KOPT-K1 (cell line): ENCODE data around the gene PON1.

ENCODE experiments used
- H3K27ac ChIP-seq: fragments of 200-600 bp; sonication (generic); 2 replicates; pipeline ENCODE4 v1.5.1; 2016; ENCODE audit warnings: antibody characterized with exemption, mild to moderate bottlenecking, low read depth, low read length; ENCODE audit not compliant: poor library complexity, severe bottlenecking
- H3K36me3 ChIP-seq: fragments of 200-600 bp; sonication (generic); 2 replicates; pipeline ENCODE4 v1.5.1; 2017; ENCODE audit warnings: antibody characterized with exemption, mild to moderate bottlenecking, low read length, moderate library complexity; ENCODE audit not compliant: insufficient read depth
- H3K9me3 ChIP-seq: fragments of 200-600 bp; sonication (generic); 2 replicates; pipeline ENCODE4 v1.5.1; 2017; ENCODE audit warnings: antibody characterized with exemption, low read length, mild to moderate bottlenecking; ENCODE audit not compliant: insufficient read depth, poor library complexity, severe bottlenecking

The PON1 gene

DNA sequence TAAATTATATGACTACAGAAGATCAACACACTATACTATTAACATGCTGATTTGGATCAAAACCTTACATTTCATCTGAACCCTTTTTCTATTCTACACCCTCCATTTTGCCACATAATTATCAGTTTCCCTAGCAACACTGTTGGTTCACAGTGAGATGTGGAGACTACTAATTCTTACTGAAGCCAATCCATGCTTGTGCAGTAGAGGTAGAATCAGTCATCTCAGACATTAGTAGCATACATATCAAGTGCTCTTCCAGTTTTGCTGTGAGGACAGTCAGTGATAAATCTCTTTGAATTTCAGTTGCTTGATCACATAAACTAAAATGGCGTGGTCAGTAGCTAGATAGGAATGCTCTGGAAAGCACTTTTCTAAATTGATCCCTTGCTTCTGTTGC lies 70.3 kb downstream of the PON1 start:
- H3K36me3 ChIP-seq, result no peaks in the 10 kb centered on the region
- H3K9me3 ChIP-seq, result no peaks in the 10 kb centered on the region
- H3K27ac ChIP-seq, result no peak overlapping the region

DNA sequence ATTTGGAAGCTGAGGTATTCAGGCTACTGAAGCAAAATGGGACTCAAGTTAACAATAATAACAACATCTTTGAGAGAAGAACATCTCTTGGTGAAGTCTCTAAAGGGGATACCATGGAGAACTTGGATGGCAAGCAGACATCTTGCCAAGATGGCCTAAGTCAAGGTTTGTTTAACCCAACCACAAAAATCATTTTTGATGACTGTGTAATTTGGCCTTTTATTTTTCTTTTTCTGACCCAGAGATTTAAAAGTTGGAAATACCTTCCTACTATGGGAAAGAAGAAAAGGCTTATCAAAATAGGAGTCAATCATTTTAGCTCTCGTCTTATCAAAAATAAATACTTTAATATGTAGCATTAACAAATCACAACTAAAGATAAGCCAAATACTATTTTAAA lies 72.4 kb downstream of the PON1 start:
- no peaks in the 10 kb centered on the region for H3K9me3 ChIP-seq
- H3K27ac ChIP-seq, result no peak overlapping the region
- no peaks in the 10 kb centered on the region for H3K36me3 ChIP-seq

DNA sequence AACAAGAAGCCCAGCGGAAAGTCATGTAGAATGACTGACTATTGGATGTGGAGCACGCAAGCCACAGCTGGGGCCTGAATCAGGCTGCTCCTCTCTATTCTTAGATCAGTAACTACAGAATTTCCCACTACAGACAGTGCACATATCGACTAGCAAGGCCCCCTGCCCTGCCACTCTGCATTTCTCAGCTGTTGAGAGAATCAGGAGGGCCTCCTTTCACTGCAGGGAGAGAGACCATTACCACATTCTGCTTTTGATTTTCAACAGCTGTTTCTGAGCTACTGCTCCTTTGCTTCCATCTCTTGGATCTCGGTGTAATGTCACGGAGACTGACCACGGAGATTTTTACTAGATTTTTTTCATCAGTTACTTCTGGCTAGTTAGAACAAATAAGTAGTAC lies 73.8 kb downstream of the PON1 start:
- Histone ChIP-seq H3K27ac (no peak overlapping the region), H3K9me3 (no peaks in the 10 kb centered on the region), H3K36me3 (no peaks in the 10 kb centered on the region)
